Adrenal gland (tissue), 12 donors: ENCODE measurements around the gene VIPR2. TPM values are rescaled to one million over a fixed set of nuclear protein-coding genes. Genes with fewer than 3 reads are reported as not detected.

Source experiments
- DNase-seq, 7 donors: peaks; one replicate each; pipeline ENCODE4 v3.0.0-alpha.2; 2019 to 2020
- H3K27ac ChIP-seq, 5 donors: fragments of 200-600 bp; sonication (generic) in 4 of 5; 1 replicate in 3 of 5; 2 replicates in 2 of 5; pipeline versions ENCODE4 v1.5.1 to v1.8.0; 2016 to 2020; ENCODE audit warnings: mild to moderate bottlenecking in 1 of 5
- H3K27me3 ChIP-seq: fragments of 200-600 bp; 2 replicates; pipeline ENCODE4 v1.8.0; 2021
- H3K36me3 ChIP-seq, 2 donors: fragments of 200-600 bp; replicated peaks in 1 of 2; 1 replicate in 1 of 2; 2 replicates in 1 of 2; pipeline versions ENCODE4 v1.5.1 to v1.8.0; 2018 to 2022
- H3K4me1 ChIP-seq, 2 donors: fragments of 200-600 bp; replicated peaks in 1 of 2; 1 replicate in 1 of 2; 2 replicates in 1 of 2; pipeline versions ENCODE4 v1.5.1 to v1.8.0; 2018 to 2021
- H3K4me3 ChIP-seq, 4 donors: fragments of 200-600 bp; sonication (generic) in 3 of 4; one replicate each; pipeline ENCODE4 v1.5.1; 2016 to 2018
- H3K9me3 ChIP-seq, 3 donors: fragments of 200-600 bp; sonication (generic) in 1 of 3; replicated peaks in 1 of 3; 1 replicate in 2 of 3; 2 replicates in 1 of 3; pipeline versions ENCODE4 v1.5.1 to v1.8.0; 2016 to 2021
- CTCF ChIP-seq, 6 experiments: fragments of 450-650 bp in 4 of 6; fragments of 200-600 bp in 2 of 6; sonication (generic) in 1 of 6; IDR thresholded peaks; 1 replicate in 5 of 6; 2 replicates in 1 of 6; pipeline versions ENCODE4 v1.5.1 to v1.8.0; 2016 to 2021; ENCODE audit warnings: antibody characterized with exemption in 6 of 6, mild to moderate bottlenecking in 2 of 6, moderate library complexity in 1 of 6
- POLR2A ChIP-seq, 2 donors: fragments of 450-650 bp; IDR thresholded peaks; one replicate each; pipeline ENCODE4 v1.6.1; 2017; ENCODE audit warnings: antibody characterized with exemption in 2 of 2, mild to moderate bottlenecking in 2 of 2, moderate library complexity in 1 of 2
- whole genome bisulfite sequencing, 4 donors: extraction: QIAGEN DNeasy Blood & Tissue Kit in 2 of 4; methylation state at CpG; one replicate each; pipeline versions ENCODE4 v1.1.5 to v1.1.7; 2013 to 2017; 5-methylcytosine and 5-hydroxymethylcytosine counted together
- intact Hi-C, 2 donors: fragments of 100-400 bp; cut with DNase I; formaldehyde crosslinking; loops; one replicate each; pipeline versions ENCODE4 v1.14.1 to v1.15.0; 2022 to 2023
- polyA plus RNA-seq, 3 donors: library from polyadenylated mRNA; stranded (reverse); fragments of 200-250 nt in 2 of 3; fragments of 350-450 nt in 1 of 3; fragmentation: Illumina TruSeq in 1 of 3; extraction: RNeasy Lipid Tissue Mini Kit (QIAGEN cat#74804) in 1 of 3; gene quantifications; one replicate each; pipeline ENCODE4 v1.2.3, GENCODE V29; 2013 to 2014
- total RNA-seq, 9 donors: library from RNA; depleted of rRNA in 4 of 9; stranded (reverse); fragments of >200 nt in 4 of 9; fragments of 120-200 nt in 1 of 9; fragmentation: NEBNext Ultra II Directional in 1 of 9; extraction: Animal tissue kit (Norgen Biotek cat#: 25700) in 1 of 9; gene quantifications; one replicate each; pipeline versions ENCODE4 v1.1.0 to v1.2.4, GENCODE V29; 2013 to 2023
- donor health status: healthy with polysubstance abuse.
- donor health status: Bipolar disorder and iron deficiency.
- donor health status: DM: yes; HTN: yes; CAD: no.
- donor health status: DM: no; HTN: no; CAD: no.
- donor health status: DM: no; HTN: no; CAD: no.
- donor health status: DM: yes; HTN: yes; CAD: no.

Gene VIPR2
- total and polyA plus RNA-seq, 12 donors = 0.06 to 3.8 (median 0.80) TPM

DNA sequence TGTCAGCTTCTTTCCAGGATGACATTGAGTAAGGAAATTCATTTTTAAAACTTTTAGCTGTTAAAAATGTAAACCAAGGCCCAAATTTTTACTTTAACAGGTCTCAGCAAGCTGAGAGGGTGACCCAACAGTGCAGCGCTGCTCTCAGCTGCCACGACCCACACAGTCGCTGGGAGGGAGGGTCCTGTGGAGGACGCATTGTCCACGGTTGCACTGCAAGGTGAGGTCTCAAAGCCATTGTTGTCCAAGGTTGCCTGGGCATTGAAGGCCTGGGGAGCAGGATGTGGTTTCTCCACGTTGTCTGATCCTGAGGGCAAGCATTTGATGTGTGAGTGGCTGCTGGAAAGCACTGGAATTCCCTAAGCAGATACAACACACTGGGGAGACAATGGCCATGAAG, 15.1 kb upstream of the VIPR2 start:
- TF ChIP-seq CTCF (IDR thresholded peaks at IDR 0.05) = no peak
- TF ChIP-seq POLR2A (IDR thresholded peaks at IDR 0.05) = no peak
- WGBS, 4 donors = 68 to 89% (median 82%) methylated on average over 6 of the region's 6 CpGs
- DNase-seq = no peak
- no peak overlapping the region for H3K27ac ChIP-seq
- no peak overlapping the region for H3K4me3 ChIP-seq
- no peaks in the 10 kb centered on the region for H3K27me3 ChIP-seq
- H3K9me3 ChIP-seq = no peaks in the 10 kb centered on the region
- no peaks in the 10 kb centered on the region for H3K4me1 ChIP-seq
- H3K36me3 ChIP-seq = no peaks in the 10 kb centered on the region
- intact Hi-C loops = no loop called here

DNA sequence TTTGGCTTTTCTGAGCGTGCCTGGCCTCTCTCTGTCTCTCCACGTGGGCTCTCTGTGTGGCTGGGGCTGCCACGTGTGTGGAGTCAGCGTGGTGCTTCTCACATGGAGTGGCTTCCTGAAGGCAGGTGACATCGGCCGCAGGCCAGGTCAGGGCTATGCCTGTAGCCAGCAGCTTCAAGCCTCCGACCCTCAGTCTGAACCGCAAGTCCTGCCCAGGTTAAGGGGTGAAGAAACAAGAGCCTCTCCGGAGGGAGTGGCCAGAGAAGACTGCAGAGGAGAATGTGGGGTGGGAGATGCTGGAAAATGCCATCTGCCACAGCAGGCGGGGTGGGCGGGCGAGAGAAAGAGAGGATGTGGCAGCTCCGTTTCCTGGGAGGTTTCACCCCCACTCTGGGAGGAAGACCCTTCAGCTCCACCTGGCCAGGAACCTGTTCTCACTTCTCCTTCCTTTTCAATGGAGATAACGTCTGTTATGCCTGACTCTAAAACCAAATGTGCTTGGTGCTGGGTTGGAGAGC, 14.3 kb upstream of the VIPR2 start:
- Histone ChIP-seq H3K4me1 (no peaks in the 10 kb centered on the region), H3K27ac (no peak overlapping the region), H3K4me3 (no peak overlapping the region), H3K9me3 (no peaks in the 10 kb centered on the region), H3K36me3 (no peaks in the 10 kb centered on the region), H3K27me3 (no peaks in the 10 kb centered on the region)
- 62 to 64% (median 63%) methylated on average over 12 to 14 of the region's 14 CpGs for WGBS, 4 donors
- intact Hi-C loops = no loop called here
- TF ChIP-seq POLR2A (IDR thresholded peaks at IDR 0.05) = no peak
- TF ChIP-seq CTCF (IDR thresholded peaks at IDR 0.05) = no peak
- DNase-seq = no peak

- no peak overlapping the region for H3K27ac ChIP-seq
- H3K36me3 ChIP-seq = no peaks in the 10 kb centered on the region
- no peaks in the 10 kb centered on the region for H3K9me3 ChIP-seq
- H3K27me3 ChIP-seq = no peaks in the 10 kb centered on the region
- DNase-seq = no peak
- 81 to 88% (median 84%) methylated on average over 25 to 29 of the region's 29 CpGs for WGBS, 4 donors
- intact Hi-C loops = no loop called here
- no peak overlapping the region for H3K4me3 ChIP-seq
- H3K4me1 ChIP-seq = no peaks in the 10 kb centered on the region
- no peak for TF ChIP-seq CTCF (IDR thresholded peaks at IDR 0.05)
- no peak for TF ChIP-seq POLR2A (IDR thresholded peaks at IDR 0.05)
These were observed 13.6 kb upstream of the VIPR2 start for GRCh38 chr7:159158125-159158887.

- H3K27me3 ChIP-seq = no peaks in the 10 kb centered on the region
- intact Hi-C loops = no loop called here
- H3K4me1 ChIP-seq = no peaks in the 10 kb centered on the region
- no peak for DNase-seq
- H3K27ac ChIP-seq = no peak overlapping the region
- H3K9me3 ChIP-seq = no peaks in the 10 kb centered on the region
- H3K4me3 ChIP-seq = no peak overlapping the region
- H3K36me3 ChIP-seq = no peaks in the 10 kb centered on the region
- TF ChIP-seq CTCF (IDR thresholded peaks at IDR 0.05) = no peak
- no peak for TF ChIP-seq POLR2A (IDR thresholded peaks at IDR 0.05)
- WGBS, 4 donors = 76 to 90% (median 87%) methylated on average over 7 to 12 of the region's 12 CpGs
These were observed 13.0 kb upstream of the VIPR2 start for GRCh38 chr7:159157714-159158113.
